ENCODE results near the gene ZCCHC3.
A peak's percentile ranks its signal among the peaks of the same experiment; 100 is the strongest.

Gene ZCCHC3

GRCh38 chr20:290084-290831 lies 7.1 kb upstream of the ZCCHC3 start, which contains the start of gene C20orf96:
Gene C20orf96 (minus strand): TSS chr20:290750. CDS start chr20:290610, 140 bp downstream.
- peak; percentile 83 for ATAC-seq (replicated peaks; ENCODE audit: extremely low read depth, poor library complexity, severe bottlenecking)
- no peak within 1 kb of the TSS for H3K27ac Mint-ChIP-seq (ENCODE audit: low read depth)

GRCh38 chr20:294602-295001 lies 2.8 kb upstream of the ZCCHC3 start:
- no peak overlapping the region for H3K4me3 Mint-ChIP-seq
- no peak overlapping the region for H3K27ac Mint-ChIP-seq (ENCODE audit: low read depth)
- ATAC-seq (replicated peaks; ENCODE audit: extremely low read depth, poor library complexity, severe bottlenecking) (no peak), DNase-seq (ENCODE audit: low spot score in 2 of 2) (no peak)
- H3K36me3 Mint-ChIP-seq (ENCODE audit: insufficient read depth) = peaks cover 18% of the 10 kb centered on the region
- H3K27me3 Mint-ChIP-seq = no peaks in the 10 kb centered on the region
- H3K9me3 Mint-ChIP-seq = no peaks in the 10 kb centered on the region
- peaks cover 27% of the 10 kb centered on the region for H3K4me1 Mint-ChIP-seq

More at GRCh38 chr20:290084-290831, 7.1 kb upstream of the ZCCHC3 start, which contains the start of gene C20orf96:
- H3K4me3 Mint-ChIP-seq = no peak within 1 kb of the TSS
- peak; percentile 62 for DNase-seq (ENCODE audit: low spot score in 2 of 2)
- no peaks in the 10 kb centered on the region for H3K9me3 Mint-ChIP-seq
- H3K4me1 Mint-ChIP-seq = no peaks in the 10 kb centered on the region
- peaks cover 3% of the 10 kb centered on the region for H3K36me3 Mint-ChIP-seq (ENCODE audit: insufficient read depth)
- no peaks in the 10 kb centered on the region for H3K27me3 Mint-ChIP-seq

- H3K27ac Mint-ChIP-seq (ENCODE audit: low read depth) = no peak overlapping the region
- no peaks in the 10 kb centered on the region for H3K27me3 Mint-ChIP-seq
- H3K9me3 Mint-ChIP-seq = no peaks in the 10 kb centered on the region
- H3K4me1 Mint-ChIP-seq = peaks cover 36% of the 10 kb centered on the region
- peak overlapping the region; percentile 98 for H3K4me3 Mint-ChIP-seq
- ATAC-seq (replicated peaks; ENCODE audit: extremely low read depth, poor library complexity, severe bottlenecking) = no peak
- no peak for DNase-seq (ENCODE audit: low spot score in 2 of 2)
- peaks cover 15% of the 10 kb centered on the region for H3K36me3 Mint-ChIP-seq (ENCODE audit: insufficient read depth)
Observed at GRCh38 chr20:295804-296203, 1.6 kb upstream of the ZCCHC3 start.

GRCh38 chr20:297925-298775 lies 780 bp downstream of the ZCCHC3 start:
- Mint-ChIP-seq H3K27ac (ENCODE audit: low read depth) (peak overlapping the region; percentile 99), H3K4me1 (peaks cover 40% of the 10 kb centered on the region), H3K27me3 (no peaks in the 10 kb centered on the region), H3K36me3 (ENCODE audit: insufficient read depth) (peaks cover 15% of the 10 kb centered on the region), H3K4me3 (peak overlapping the region; percentile 98), H3K9me3 (no peaks in the 10 kb centered on the region)
- ATAC-seq (replicated peaks; ENCODE audit: extremely low read depth, poor library complexity, severe bottlenecking) (peak; percentile 31), DNase-seq (ENCODE audit: low spot score in 2 of 2) (peak; percentile 10 to 18)

- H3K36me3 Mint-ChIP-seq (ENCODE audit: insufficient read depth) = peaks cover 15% of the 10 kb centered on the region
- no peaks in the 10 kb centered on the region for H3K27me3 Mint-ChIP-seq
- peak overlapping the region; percentile 99 for H3K27ac Mint-ChIP-seq (ENCODE audit: low read depth)
- ATAC-seq (replicated peaks; ENCODE audit: extremely low read depth, poor library complexity, severe bottlenecking) = peak; percentile 22
- peak overlapping the region; percentile 98 for H3K4me3 Mint-ChIP-seq
- peaks cover 40% of the 10 kb centered on the region for H3K4me1 Mint-ChIP-seq
- H3K9me3 Mint-ChIP-seq = no peaks in the 10 kb centered on the region
- no peak for DNase-seq (ENCODE audit: low spot score in 2 of 2)
Observed at GRCh38 chr20:298776-299391, 1.5 kb downstream of the ZCCHC3 start.

- H3K27me3 Mint-ChIP-seq = no peaks in the 10 kb centered on the region
- no peak for ATAC-seq (replicated peaks; ENCODE audit: extremely low read depth, poor library complexity, severe bottlenecking)
- peaks cover 15% of the 10 kb centered on the region for H3K36me3 Mint-ChIP-seq (ENCODE audit: insufficient read depth)
- H3K9me3 Mint-ChIP-seq = no peaks in the 10 kb centered on the region
- H3K27ac Mint-ChIP-seq (ENCODE audit: low read depth) = no peak overlapping the region
- peaks cover 40% of the 10 kb centered on the region for H3K4me1 Mint-ChIP-seq
- no peak for DNase-seq (ENCODE audit: low spot score in 2 of 2)
- peak overlapping the region; percentile 98 for H3K4me3 Mint-ChIP-seq
Observed at GRCh38 chr20:300345-300990, 3.1 kb downstream of the ZCCHC3 start.

- DNase-seq (ENCODE audit: low spot score in 2 of 2) (no peak), ATAC-seq (replicated peaks; ENCODE audit: extremely low read depth, poor library complexity, severe bottlenecking) (no peak)
- H3K4me3 Mint-ChIP-seq = no peak overlapping the region
- H3K27ac Mint-ChIP-seq (ENCODE audit: low read depth) = no peak overlapping the region
- H3K36me3 Mint-ChIP-seq (ENCODE audit: insufficient read depth) = peaks cover 9% of the 10 kb centered on the region
- peaks cover 34% of the 10 kb centered on the region for H3K4me1 Mint-ChIP-seq
- H3K9me3 Mint-ChIP-seq = no peaks in the 10 kb centered on the region
- H3K27me3 Mint-ChIP-seq = no peaks in the 10 kb centered on the region
Observed at GRCh38 chr20:301886-302848, 4.8 kb downstream of the ZCCHC3 start.

GRCh38 chr20:305745-306144 lies 8.4 kb downstream of the ZCCHC3 start:
- Mint-ChIP-seq H3K4me1 (peaks cover 10% of the 10 kb centered on the region), H3K4me3 (no peak overlapping the region), H3K27me3 (no peaks in the 10 kb centered on the region), H3K36me3 (ENCODE audit: insufficient read depth) (peaks cover 2% of the 10 kb centered on the region), H3K9me3 (no peaks in the 10 kb centered on the region), H3K27ac (ENCODE audit: low read depth) (no peak overlapping the region)
- ATAC-seq (replicated peaks; ENCODE audit: extremely low read depth, poor library complexity, severe bottlenecking) = no peak
- no peak for DNase-seq (ENCODE audit: low spot score in 2 of 2)

GRCh38 chr20:308427-309038 lies 11.2 kb downstream of the ZCCHC3 start:
- ATAC-seq (replicated peaks; ENCODE audit: extremely low read depth, poor library complexity, severe bottlenecking) (no peak), DNase-seq (ENCODE audit: low spot score in 2 of 2) (no peak)
- no peaks in the 10 kb centered on the region for H3K9me3 Mint-ChIP-seq
- H3K27me3 Mint-ChIP-seq = no peaks in the 10 kb centered on the region
- peaks cover 6% of the 10 kb centered on the region for H3K4me1 Mint-ChIP-seq
- no peak overlapping the region for H3K27ac Mint-ChIP-seq (ENCODE audit: low read depth)
- H3K36me3 Mint-ChIP-seq (ENCODE audit: insufficient read depth) = peaks cover 2% of the 10 kb centered on the region
- no peak overlapping the region for H3K4me3 Mint-ChIP-seq

- Mint-ChIP-seq H3K27me3 (no peaks in the 10 kb centered on the region), H3K36me3 (ENCODE audit: insufficient read depth) (peaks cover 2% of the 10 kb centered on the region), H3K4me3 (no peak overlapping the region), H3K9me3 (no peaks in the 10 kb centered on the region), H3K27ac (ENCODE audit: low read depth) (no peak overlapping the region), H3K4me1 (peaks cover 6% of the 10 kb centered on the region)
- DNase-seq (ENCODE audit: low spot score in 2 of 2) = no peak
- ATAC-seq (replicated peaks; ENCODE audit: extremely low read depth, poor library complexity, severe bottlenecking) = no peak
Observed at GRCh38 chr20:309306-309840, 12.0 kb downstream of the ZCCHC3 start.

All from central memory CD8-positive, alpha-beta T cell (primary cell).